Small intestine (tissue), 7 donors: ENCODE data around the gene NOC2L. TPM values are rescaled to one million over a fixed set of nuclear protein-coding genes. Genes with fewer than 3 reads are reported as not detected.

ENCODE experiments used
- DNase-seq, 2 donors: peaks; one replicate each; pipeline versions ENCODE4 v3.0.0 to v3.0.0-alpha.2; 2013
- FAIRE-seq: peaks from 2 replicates; lab custom pipeline; 2012; peaks lifted over from hg19 to GRCh38; lab: Jason Lieb, UNC
- H3K27ac ChIP-seq, 3 donors: one replicate each; pipeline ENCODE4 v1.5.1; 2013; ENCODE audit warnings: low read length in 2 of 3, mild to moderate bottlenecking in 2 of 3, control low read depth in 1 of 3, inconsistent platforms in 1 of 3, low read depth in 1 of 3, moderate library complexity in 1 of 3
- H3K27me3 ChIP-seq, 3 donors: one replicate each; pipeline ENCODE4 v1.6.1; 2013; ENCODE audit warnings: low read length in 3 of 3, inconsistent platforms in 1 of 3; ENCODE audit not compliant: control insufficient read depth in 3 of 3, insufficient read depth in 3 of 3
- H3K36me3 ChIP-seq, 3 donors: one replicate each; pipeline ENCODE4 v1.6.1; 2013; ENCODE audit warnings: low read length in 3 of 3, inconsistent platforms in 1 of 3, low read depth in 1 of 3, mild to moderate bottlenecking in 1 of 3, moderate library complexity in 1 of 3; ENCODE audit not compliant: control insufficient read depth in 3 of 3, insufficient read depth in 2 of 3
- H3K4me1 ChIP-seq, 3 donors: one replicate each; pipeline ENCODE4 v1.6.1; 2013; ENCODE audit warnings: low read length in 2 of 3, inconsistent platforms in 1 of 3, low read depth in 1 of 3, mild to moderate bottlenecking in 1 of 3, moderate library complexity in 1 of 3; ENCODE audit not compliant: control insufficient read depth in 3 of 3, insufficient read depth in 2 of 3
- H3K4me3 ChIP-seq, 3 donors: one replicate each; pipeline ENCODE4 v1.5.1; 2013; ENCODE audit warnings: low read length in 3 of 3, control low read depth in 1 of 3, inconsistent platforms in 1 of 3, low read depth in 1 of 3, mild to moderate bottlenecking in 1 of 3, moderate library complexity in 1 of 3
- H3K9me3 ChIP-seq, 2 donors: one replicate each; pipeline ENCODE4 v1.6.1; 2013; ENCODE audit warnings: low read depth in 1 of 2, low read length in 1 of 2; ENCODE audit not compliant: control insufficient read depth in 2 of 2, insufficient read depth in 1 of 2
- WGBS, 3 donors: extraction: QIAGEN DNeasy Blood & Tissue Kit; methylation state at CpG; one replicate each; pipeline ENCODE4 v1.1.7; 2013; 5-methylcytosine and 5-hydroxymethylcytosine counted together
- polyA plus RNA-seq, 4 donors: library from polyadenylated mRNA; stranded (reverse) in 3 of 4; unstranded in 1 of 4; fragments of 200-250 nt in 3 of 4; fragments of 120-200 nt in 1 of 4; gene quantifications; one replicate each; pipeline versions ENCODE4 v1.2.1 to v1.2.3, GENCODE V29; 2013
- donor health status: healthy with polysubstance abuse.
- donor health status: control.
- donor health status: control.
- donor health status: Bipolar disorder and iron deficiency.
- donor health status: healthy.

NOC2L gene
- polyA plus RNA-seq, 4 donors, result 34.0 to 69.3 (median 45.4) TPM

DNA sequence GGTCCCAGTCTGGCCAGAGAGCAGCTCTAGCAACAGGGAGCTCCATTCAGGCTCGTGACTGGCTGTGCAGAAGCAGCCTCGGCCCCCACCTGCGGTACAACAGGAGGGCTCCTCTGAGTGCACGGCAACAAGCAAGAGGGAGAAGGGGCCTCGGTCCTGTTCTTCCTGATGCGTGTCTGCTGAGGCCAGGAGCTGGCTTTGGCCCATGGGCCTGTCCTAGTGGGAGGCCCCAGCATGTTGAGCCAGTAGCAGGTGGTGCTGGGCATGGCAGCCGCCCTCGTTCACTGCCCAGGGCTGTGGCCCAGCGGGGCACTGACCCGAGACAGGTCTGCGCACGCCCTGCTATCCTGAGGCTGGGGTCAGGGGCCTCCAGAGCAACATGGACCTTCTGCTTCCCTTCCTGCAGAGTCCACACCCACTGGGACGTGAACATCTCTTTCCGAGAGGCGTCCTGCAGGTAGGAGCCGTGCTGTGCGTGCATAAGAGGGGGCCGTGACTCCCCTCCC is 28.4 kb downstream of the NOC2L start:
- no peak for FAIRE-seq

DNA sequence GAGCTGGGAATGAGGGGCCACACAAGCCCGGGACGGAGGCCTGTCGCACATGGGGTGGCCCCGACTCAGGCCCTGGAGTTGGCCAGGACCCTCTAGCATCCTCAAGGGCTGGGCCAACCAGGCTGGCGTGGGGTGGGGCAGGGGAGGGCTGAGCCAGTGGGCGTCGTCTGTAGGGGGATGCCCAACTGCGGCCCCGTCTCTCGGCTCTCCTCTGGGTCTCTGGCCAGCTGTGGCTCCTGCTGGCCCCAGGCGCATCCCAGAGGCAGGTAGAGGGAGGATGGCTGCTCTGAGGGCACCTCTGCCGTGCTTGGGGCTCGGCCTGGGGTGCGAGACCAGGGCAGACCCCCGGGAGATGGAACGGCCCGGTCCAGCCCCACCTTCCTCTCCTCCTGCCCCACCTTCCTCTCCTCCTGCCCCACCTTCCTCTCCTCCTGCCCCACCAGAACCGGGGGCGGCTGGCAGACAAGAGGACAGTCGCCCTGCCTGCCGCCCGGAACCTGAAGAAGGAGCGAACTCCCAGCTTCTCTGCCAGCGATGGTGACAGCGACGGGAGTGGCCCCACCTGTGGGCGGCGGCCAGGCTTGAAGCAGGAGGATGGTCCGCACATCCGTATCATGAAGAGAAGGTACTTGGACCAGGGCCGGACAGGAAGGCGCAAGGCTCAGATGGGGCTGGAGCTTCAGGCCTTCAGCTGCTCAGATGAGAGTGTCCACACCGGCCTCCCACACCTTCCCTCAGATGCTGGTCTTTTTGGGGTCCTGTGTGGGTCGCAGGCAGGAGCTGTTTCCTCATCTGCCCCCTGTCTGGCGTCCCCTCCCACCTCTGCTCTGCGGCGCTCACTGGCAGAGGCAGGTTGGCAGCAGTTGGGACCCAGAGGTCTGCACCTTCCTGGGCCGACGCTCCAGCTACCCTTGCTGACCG is 29.1 kb downstream of the NOC2L start:
- 60 to 85% (median 68%) methylated on average over 31 to 40 of the region's 40 CpGs for WGBS, 3 donors
- Histone ChIP-seq H3K27me3 (peaks cover 5 to 83% (median 20%) of the 10 kb centered on the region in 3 donors), H3K9me3 (peaks cover 0 to 4% of the 10 kb centered on the region in 2 donors), H3K4me3 (no peak overlapping the region), H3K36me3 (peaks cover 0 to 15% (median 0%) of the 10 kb centered on the region in 3 donors), H3K27ac (no peak overlapping the region), H3K4me1 (peaks cover 0 to 12% (median 0%) of the 10 kb centered on the region in 3 donors)
- DNase-seq (no peak), FAIRE-seq (no peak)

More for the DNA sequence above, 28.4 kb downstream of the NOC2L start:
- Histone ChIP-seq H3K36me3 (peaks cover 0 to 15% (median 0%) of the 10 kb centered on the region in 3 donors), H3K4me3 (no peak overlapping the region), H3K4me1 (peaks cover 0 to 17% (median 0%) of the 10 kb centered on the region in 3 donors), H3K9me3 (peaks cover 0 to 4% of the 10 kb centered on the region in 2 donors), H3K27ac (no peak overlapping the region), H3K27me3 (peaks cover 4 to 85% (median 26%) of the 10 kb centered on the region in 3 donors)
- 49 to 72% (median 52%) methylated on average over 18 of the region's 18 CpGs for WGBS, 3 donors
- DNase-seq, result no peak

DNA sequence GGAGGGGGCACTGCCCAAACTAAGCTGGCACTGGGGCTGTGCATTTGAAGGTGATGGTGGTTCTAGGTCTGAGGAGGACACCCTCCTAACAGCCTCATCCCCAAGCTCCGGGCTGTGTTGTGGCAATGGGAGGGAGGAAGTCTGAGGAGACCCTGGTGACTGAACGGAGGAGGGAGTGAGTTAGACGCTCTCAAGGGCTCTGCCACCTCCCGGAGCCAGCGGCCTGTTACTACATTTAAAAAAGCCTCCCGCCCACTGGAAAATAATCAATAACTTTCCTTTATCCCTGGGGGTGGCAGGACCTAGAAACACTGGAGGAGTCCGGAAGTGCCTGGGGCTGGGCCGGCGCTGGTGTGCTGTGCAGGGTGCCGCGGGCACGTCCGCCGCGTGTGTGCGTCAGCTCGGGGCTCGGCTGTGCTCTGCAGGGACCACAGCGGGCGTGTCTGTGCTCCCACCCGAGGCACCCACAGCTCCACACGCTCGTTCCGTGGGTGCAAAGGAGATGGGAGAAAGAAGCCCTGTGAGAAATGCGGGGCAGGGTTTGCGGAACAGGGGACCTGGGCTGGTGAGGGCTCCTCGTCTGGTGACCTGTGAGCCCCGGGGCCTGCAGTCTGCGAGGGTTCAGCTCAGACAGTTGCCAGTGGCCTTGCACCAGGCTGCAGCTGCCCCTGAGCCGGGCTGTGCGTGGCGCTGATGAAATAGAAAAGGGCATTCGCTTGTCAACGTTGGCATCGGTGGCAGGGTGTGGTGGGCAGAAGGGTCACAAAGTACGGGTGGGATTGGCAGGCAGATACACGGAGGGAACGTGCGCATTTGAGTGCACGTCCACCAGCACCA is 30.0 kb downstream of the NOC2L start:
- peaks cover 0 to 10% (median 0%) of the 10 kb centered on the region in 3 donors for H3K4me1 ChIP-seq
- DNase-seq, result no peak
- FAIRE-seq, result no peak
- peaks cover 0 to 4% of the 10 kb centered on the region in 2 donors for H3K9me3 ChIP-seq
- peaks cover 0 to 15% (median 0%) of the 10 kb centered on the region in 3 donors for H3K36me3 ChIP-seq
- peaks cover 13 to 86% (median 20%) of the 10 kb centered on the region in 3 donors for H3K27me3 ChIP-seq
- H3K4me3 ChIP-seq, result no peak overlapping the region
- 29 to 70% (median 47%) methylated on average over 40 of the region's 40 CpGs for WGBS, 3 donors
- H3K27ac ChIP-seq, result no peak overlapping the region

DNA sequence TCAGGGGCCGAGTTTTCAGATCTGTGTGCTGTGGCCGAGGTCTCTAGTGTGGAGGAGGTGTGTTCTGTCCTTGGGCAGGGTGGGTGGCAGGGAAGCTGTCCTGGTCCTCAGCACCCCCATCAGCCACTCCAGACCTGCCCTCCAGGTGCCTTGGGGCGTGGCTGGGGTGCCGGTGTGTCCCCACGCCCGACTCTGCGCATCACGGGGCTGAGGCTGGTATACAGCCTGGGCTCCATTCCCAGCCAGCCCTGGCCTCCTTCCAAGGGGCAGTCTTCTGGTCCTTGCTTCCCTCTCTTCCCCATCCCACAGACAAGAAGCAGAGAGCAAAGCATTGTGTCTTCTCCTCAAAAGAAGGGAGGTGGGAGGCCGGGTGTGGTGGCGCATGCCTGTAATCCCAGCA is 31.3 kb downstream of the NOC2L start:
- FAIRE-seq, result no peak
- WGBS, 3 donors, result 26 to 65% (median 30%) methylated on average over 10 of the region's 10 CpGs
- no peak overlapping the region for H3K27ac ChIP-seq
- peaks cover 0 to 15% (median 2%) of the 10 kb centered on the region in 3 donors for H3K4me1 ChIP-seq
- no peak overlapping the region for H3K4me3 ChIP-seq
- H3K9me3 ChIP-seq, result peaks cover 0 to 4% of the 10 kb centered on the region in 2 donors
- H3K36me3 ChIP-seq, result peaks cover 0 to 14% (median 0%) of the 10 kb centered on the region in 3 donors
- H3K27me3 ChIP-seq, result peaks cover 13 to 84% (median 19%) of the 10 kb centered on the region in 3 donors
- no peak for DNase-seq

DNA sequence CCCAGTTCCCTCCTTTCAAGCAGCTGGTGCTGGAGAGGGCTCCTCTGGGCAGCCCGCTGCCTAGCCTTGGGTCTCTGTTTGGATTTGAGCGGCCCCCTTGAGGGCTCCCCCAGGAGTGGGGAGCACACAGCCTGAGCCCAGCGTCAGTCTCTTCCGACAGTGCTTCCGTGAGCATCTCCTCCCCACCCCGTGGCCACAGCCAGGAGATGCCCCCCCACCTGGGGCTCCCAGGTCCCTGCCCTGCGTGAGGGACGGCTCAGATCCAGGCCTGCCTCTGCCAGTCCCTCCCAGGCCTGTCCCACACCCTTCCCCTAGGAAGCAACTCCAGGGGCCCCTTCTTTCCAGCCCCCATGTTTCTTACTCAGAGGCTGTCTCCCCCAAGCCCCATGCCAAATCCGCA is 31.8 kb downstream of the NOC2L start:
- peaks cover 0 to 17% (median 2%) of the 10 kb centered on the region in 3 donors for H3K4me1 ChIP-seq
- peaks cover 0 to 4% of the 10 kb centered on the region in 2 donors for H3K9me3 ChIP-seq
- H3K4me3 ChIP-seq, result no peak overlapping the region
- H3K27ac ChIP-seq, result no peak overlapping the region
- no peak for FAIRE-seq
- 29 to 67% (median 55%) methylated on average over 6 to 9 of the region's 9 CpGs for WGBS, 3 donors
- H3K27me3 ChIP-seq, result peaks cover 13 to 84% (median 19%) of the 10 kb centered on the region in 3 donors
- H3K36me3 ChIP-seq, result peaks cover 0 to 15% (median 0%) of the 10 kb centered on the region in 3 donors
- DNase-seq, result no peak

DNA sequence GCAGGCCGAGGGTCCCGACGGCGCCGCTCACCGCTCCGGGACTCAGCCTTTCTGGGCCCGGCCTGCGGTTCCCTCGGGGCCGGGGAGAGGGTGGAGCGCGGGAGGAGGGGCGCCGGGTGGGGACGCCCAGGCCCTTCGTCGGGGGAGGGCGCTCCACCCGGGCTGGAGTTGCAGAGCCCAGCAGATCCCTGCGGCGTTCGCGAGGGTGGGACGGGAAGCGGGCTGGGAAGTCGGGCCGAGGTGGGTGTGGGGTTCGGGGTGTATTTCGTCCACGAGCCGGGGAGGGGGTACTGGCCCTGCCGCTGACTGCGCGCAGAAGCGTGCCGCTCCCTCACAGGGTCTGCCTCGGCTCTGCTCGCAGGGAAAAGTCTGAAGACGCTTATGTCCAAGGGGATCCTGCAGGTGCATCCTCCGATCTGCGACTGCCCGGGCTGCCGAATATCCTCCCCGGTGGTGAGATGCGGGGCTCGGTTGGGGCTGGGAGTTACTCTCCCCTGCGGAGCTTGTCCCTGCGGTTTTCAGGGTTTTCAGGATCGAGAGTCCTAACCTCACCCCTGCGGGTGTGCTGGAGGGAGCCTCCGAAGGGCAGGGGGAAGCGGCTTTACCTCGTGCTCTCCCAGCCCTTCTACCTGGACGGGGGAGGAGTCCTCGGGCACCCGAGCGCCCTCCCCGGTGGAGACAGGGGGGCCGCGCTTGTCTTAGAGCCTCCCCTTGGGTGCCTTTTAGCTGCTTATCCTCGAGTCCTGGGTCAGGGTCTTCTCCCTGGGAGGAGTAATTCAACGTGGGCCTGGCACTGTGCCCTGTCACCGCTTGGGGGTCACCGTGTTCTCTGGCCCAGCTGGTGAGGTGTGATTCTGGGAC is 33.3 kb downstream of the NOC2L start:
- H3K4me1 ChIP-seq, result peaks cover 0 to 23% (median 2%) of the 10 kb centered on the region in 3 donors
- 3 to 8% (median 3%) methylated on average over 45 to 65 of the region's 65 CpGs for WGBS, 3 donors
- peaks cover 0 to 4% of the 10 kb centered on the region in 2 donors for H3K9me3 ChIP-seq
- H3K27me3 ChIP-seq, result peaks cover 19 to 83% (median 19%) of the 10 kb centered on the region in 3 donors
- no peak for FAIRE-seq
- peak overlapping the region in 2 of 3 donors; percentile 25 to 52 for H3K4me3 ChIP-seq
- H3K36me3 ChIP-seq, result peaks cover 0 to 11% (median 0%) of the 10 kb centered on the region in 3 donors
- H3K27ac ChIP-seq, result no peak overlapping the region
- DNase-seq, result no peak

DNA sequence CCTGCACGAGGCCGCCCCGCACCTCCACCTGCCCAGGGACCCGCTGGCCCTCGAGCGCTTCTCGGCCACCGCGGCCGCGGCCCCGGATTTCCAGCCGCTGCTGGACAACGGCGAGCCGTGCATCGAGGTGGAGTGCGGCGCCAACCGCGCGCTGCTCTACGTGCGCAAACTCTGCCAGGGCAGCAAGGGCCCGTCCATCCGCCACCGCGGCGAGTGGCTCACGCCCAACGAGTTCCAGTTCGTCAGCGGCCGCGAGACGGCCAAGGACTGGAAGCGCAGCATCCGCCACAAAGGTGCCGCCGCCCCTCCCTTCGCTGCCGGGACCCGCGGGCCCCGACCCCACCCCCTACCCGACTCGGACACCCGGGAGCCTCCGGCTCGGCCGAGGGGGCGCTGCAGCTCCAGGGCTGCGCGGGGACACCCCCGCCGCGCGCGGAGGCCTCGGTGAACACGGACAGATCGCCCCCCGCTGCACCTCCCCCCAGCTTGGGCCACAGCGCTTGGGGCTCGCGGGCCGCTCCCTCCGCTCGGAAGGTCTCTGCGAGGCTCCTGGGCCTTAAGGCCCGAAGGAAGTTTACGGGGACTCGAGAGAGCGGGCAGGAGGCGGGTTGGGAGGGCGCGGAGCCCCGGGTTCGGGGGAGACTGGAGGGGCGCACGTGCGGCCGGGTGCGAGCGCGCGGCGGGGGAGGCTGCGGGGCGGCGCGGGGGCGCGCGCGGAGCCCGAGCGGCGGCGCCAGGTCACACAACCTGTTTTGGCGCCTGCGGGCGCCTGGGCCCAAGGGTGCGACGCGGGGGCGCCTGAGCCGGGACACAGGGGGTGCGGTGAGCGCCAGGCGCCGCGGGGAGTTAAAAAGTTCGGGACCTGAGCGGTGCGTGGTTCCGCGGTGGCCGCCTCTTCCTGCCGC is 34.1 kb downstream of the NOC2L start:
- Histone ChIP-seq H3K36me3 (peaks cover 0 to 6% (median 0%) of the 10 kb centered on the region in 3 donors), H3K27me3 (peaks cover 18 to 84% (median 19%) of the 10 kb centered on the region in 3 donors), H3K9me3 (peaks cover 0 to 4% of the 10 kb centered on the region in 2 donors), H3K27ac (no peak overlapping the region), H3K4me1 (peaks cover 0 to 32% (median 2%) of the 10 kb centered on the region in 3 donors), H3K4me3 (peak overlapping the region in 2 of 3 donors; percentile 41 to 52)
- DNase-seq (peak in 1 of 2 donors; percentile 60), FAIRE-seq (no peak)
- whole genome bisulfite sequencing, 3 donors, result 0 to 1% (median 1%) methylated on average over 75 to 120 of the region's 120 CpGs
